Spinal cord (tissue), 10 donors: ENCODE data around the gene STX8. TPM values are rescaled to one million over a fixed set of nuclear protein-coding genes. Genes with fewer than 3 reads are reported as not detected.

ENCODE experiments used
- DNase-seq, 6 donors: peaks; one replicate each; pipeline versions ENCODE4 v3.0.0 to v3.0.0-alpha.2; 2013 to 2015; ENCODE audit warnings: low spot score in 6 of 6, low read depth in 4 of 6
- H3K27ac ChIP-seq: one replicate; pipeline ENCODE4 v1.5.1; 2013; ENCODE audit warnings: low read depth, low read length, control low read depth
- H3K27me3 ChIP-seq: one replicate; pipeline ENCODE4 v1.6.1; 2013; ENCODE audit warnings: low read length; ENCODE audit not compliant: control insufficient read depth, insufficient read depth
- H3K36me3 ChIP-seq: one replicate; pipeline ENCODE4 v1.6.1; 2013; ENCODE audit warnings: low read length; ENCODE audit not compliant: control insufficient read depth, insufficient read depth
- H3K4me1 ChIP-seq: one replicate; pipeline ENCODE4 v1.6.1; 2013; ENCODE audit warnings: low read length; ENCODE audit not compliant: control insufficient read depth, insufficient read depth
- H3K4me3 ChIP-seq: one replicate; pipeline ENCODE4 v1.5.1; 2013; ENCODE audit warnings: low read depth, low read length, control low read depth
- H3K9me3 ChIP-seq: one replicate; pipeline ENCODE4 v1.6.1; 2013; ENCODE audit warnings: low read length; ENCODE audit not compliant: control insufficient read depth, insufficient read depth
- WGBS: methylation state at CpG from one replicate; pipeline ENCODE4 v1.1.5; 2013; ENCODE audit warnings: missing lambda C conversion rate; ENCODE audit not compliant: insufficient coverage; 5-methylcytosine and 5-hydroxymethylcytosine counted together
- polyA plus RNA-seq, 2 donors: library from polyadenylated mRNA; unstranded; fragments of 120-200 nt; gene quantifications; one replicate each; pipeline ENCODE4 v1.2.1, GENCODE V29; 2013; ENCODE audit not compliant: insufficient read length in 2 of 2
- small RNA-seq: library from RNA; depleted of rRNA; stranded (forward); fragments of <200 nt; gene quantifications from one replicate; pipeline ENCODE3, GENCODE V24; 2014; ENCODE audit warnings: low replicate concordance
- total RNA-seq, 2 donors: library from RNA; depleted of rRNA in 1 of 2; stranded (reverse); fragments of 120-200 nt in 1 of 2; fragments of >200 nt in 1 of 2; gene quantifications; one replicate each; pipeline versions ENCODE4 v1.2.3 to v1.2.4, GENCODE V29; 2013 to 2014
- donor health status: healthy.

The STX8 gene
- total and polyA plus RNA-seq, 4 donors = 55.5 to 89.2 (median 63.2) TPM

DNA sequence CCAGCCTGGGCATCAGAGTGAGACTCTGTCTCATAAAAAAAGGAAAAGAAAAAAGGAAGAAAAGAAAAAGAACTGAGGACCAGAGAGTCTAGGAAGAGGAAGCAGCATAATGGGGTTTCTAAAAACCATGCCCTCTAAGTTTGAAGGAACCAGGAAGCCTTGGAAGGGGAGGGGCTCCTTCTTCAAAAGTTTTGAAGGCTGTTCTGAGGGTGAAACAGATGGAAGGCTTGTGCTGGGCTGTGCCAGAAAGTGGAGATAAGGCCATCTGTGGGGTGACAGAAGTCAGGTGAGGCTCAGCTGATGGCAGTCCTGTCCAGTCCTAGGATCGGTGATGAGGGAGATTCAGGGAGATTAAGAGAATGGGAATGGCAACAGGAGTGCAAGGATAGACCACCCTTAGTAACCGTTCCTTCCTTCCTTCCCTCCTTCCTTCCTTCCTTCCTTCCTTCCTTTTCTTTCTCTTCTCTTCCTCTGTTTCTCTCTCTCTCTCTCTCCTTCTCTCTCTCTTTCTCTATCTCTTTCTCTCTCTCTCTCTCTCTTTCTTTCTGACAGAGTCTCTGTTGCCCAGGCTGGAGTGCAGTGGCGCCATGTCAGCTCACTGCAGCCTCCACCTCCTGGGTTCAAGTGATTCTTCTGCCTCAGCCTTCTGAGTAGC is 371.7 kb downstream of the STX8 start:
- Histone ChIP-seq H3K27ac (no peak overlapping the region), H3K36me3 (peaks cover 4% of the 10 kb centered on the region), H3K27me3 (peaks cover 6% of the 10 kb centered on the region), H3K9me3 (no peaks in the 10 kb centered on the region), H3K4me1 (peaks cover 33% of the 10 kb centered on the region), H3K4me3 (no peak overlapping the region)
- 100% methylated on average over 1 of the region's 3 CpGs for WGBS
- no peak for DNase-seq

DNA sequence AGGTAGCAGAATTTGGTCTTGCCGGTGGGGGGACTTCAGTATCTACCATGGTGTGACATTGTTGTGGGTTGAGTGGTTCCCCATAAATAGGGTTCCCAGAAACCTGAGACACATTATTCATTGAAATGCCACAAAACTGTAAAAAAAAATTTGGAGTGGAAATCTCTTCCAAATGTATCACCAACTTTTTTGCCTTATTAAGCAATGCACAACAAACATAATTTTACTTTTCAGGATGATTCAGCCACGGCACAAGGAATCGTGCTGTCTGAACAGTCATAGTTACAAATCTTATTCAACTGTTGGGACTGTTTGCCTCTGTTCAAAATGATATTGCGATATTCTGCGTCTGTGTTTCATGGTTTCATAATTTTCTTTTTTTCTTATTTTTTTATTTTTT is 373.1 kb downstream of the STX8 start:
- peaks cover 33% of the 10 kb centered on the region for H3K4me1 ChIP-seq
- no peaks in the 10 kb centered on the region for H3K9me3 ChIP-seq
- no peak overlapping the region for H3K27ac ChIP-seq
- no peak overlapping the region for H3K4me3 ChIP-seq
- no peak for DNase-seq
- peaks cover 5% of the 10 kb centered on the region for H3K27me3 ChIP-seq
- peaks cover 3% of the 10 kb centered on the region for H3K36me3 ChIP-seq
- 100% methylated on average over 2 of the region's 5 CpGs for WGBS

DNA sequence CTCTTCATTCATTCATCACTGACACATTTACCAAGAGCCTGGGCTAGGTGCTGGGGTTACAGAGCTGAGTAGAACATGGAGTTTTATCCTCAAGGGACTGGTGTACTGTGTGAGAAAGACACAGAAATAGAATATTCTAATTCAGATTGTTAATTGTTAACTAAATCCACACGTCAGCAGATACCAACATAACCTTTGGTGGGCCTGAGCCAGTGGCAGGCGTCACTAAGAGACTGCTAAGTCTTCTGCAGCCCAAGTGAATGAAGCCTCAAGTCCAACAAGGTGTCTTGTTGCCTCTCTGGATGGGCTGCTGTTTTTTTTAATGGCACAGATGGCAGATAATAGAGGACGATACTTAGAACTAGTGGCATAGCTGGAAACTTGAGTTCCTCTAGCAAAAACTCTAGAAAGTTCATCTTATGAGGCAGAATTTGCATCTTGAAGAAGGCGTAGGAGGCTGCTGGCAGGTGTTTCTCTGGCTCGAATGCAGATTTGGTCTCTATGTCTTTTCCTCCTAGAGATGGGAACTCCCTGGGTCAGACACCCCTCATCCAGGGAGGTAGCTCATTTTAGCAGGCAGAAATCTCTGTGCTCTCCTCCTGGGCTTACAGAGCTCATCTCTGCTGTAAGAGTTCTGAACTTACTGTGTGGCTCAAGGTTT is 374.8 kb downstream of the STX8 start:
- Histone ChIP-seq H3K9me3 (no peaks in the 10 kb centered on the region), H3K36me3 (peaks cover 7% of the 10 kb centered on the region), H3K4me1 (peaks cover 30% of the 10 kb centered on the region), H3K27ac (no peak overlapping the region), H3K4me3 (no peak overlapping the region), H3K27me3 (peaks cover 2% of the 10 kb centered on the region)
- no peak for DNase-seq
- 91% methylated on average over 4 of the region's 5 CpGs for WGBS

Small RNAs within 50 kb of the gene (small RNA-seq; reads per million reads assigned to genes)
- not detected for gene AC005695.3

Other genes with a start within 250 kb of the STX8 start
- 10 to 100 TPM in 1 of 2 donors, 1 to 10 TPM in 1; 7.5 to 26.7 TPM for gene CFAP52, start 822 bp upstream of the STX8 start, total RNA-seq
- gene CFAP52, start 822 bp upstream of the STX8 start, polyA plus RNA-seq = 10 to 100 TPM; 14.1 to 19.3 TPM
- gene USP43, start 69.7 kb upstream of the STX8 start, total RNA-seq = 1 to 10 TPM; 1.4 to 3.9 TPM
- gene USP43, start 69.7 kb upstream of the STX8 start, polyA plus RNA-seq = 1 to 10 TPM; 6.0 to 6.5 TPM
- not detected for gene DHRS7C, start 215.8 kb upstream of the STX8 start, total RNA-seq
- under 1 TPM in 1 of 2 donors, not detected in 1; 0.18 TPM for gene DHRS7C, start 215.8 kb upstream of the STX8 start, polyA plus RNA-seq
- not detected for gene GSG1L2, start 246.3 kb upstream of the STX8 start, total RNA-seq
- gene GSG1L2, start 246.3 kb upstream of the STX8 start, polyA plus RNA-seq = not detected